Neural crest cell (in vitro differentiated cells): Measurements from ENCODE around the gene C2CD4A. TPM values are rescaled to one million over a fixed set of nuclear protein-coding genes. Genes with fewer than 3 reads are reported as not detected.
A peak's percentile ranks its signal among the peaks of the same experiment; 100 is the strongest.

Experiments used
- DNase-seq: peaks from one replicate; pipeline ENCODE4 v3.0.0; 2021; ENCODE audit warnings: low read depth, mixed read lengths, low spot score
- H3K27ac Mint-ChIP-seq: one replicate; pipeline ENCODE4 v1.8.0; 2021; ENCODE audit warnings: mild to moderate bottlenecking, mixed read lengths; ENCODE audit not compliant: unreplicated experiment
- H3K27me3 Mint-ChIP-seq: 2 replicates; pipeline ENCODE4 v1.8.0; 2021; ENCODE audit warnings: low read depth, mild to moderate bottlenecking, mixed read lengths
- H3K36me3 Mint-ChIP-seq: 2 replicates; pipeline ENCODE4 v1.8.0; 2021; ENCODE audit warnings: low read depth, mild to moderate bottlenecking, mixed read lengths
- H3K4me1 Mint-ChIP-seq: 2 replicates; pipeline ENCODE4 v1.8.0; 2021; ENCODE audit warnings: mixed read lengths
- H3K4me3 Mint-ChIP-seq: one replicate; pipeline ENCODE4 v1.8.0; 2021; ENCODE audit warnings: mild to moderate bottlenecking, mixed read lengths
- H3K9me3 Mint-ChIP-seq: 2 replicates; pipeline ENCODE4 v1.8.0; 2021; ENCODE audit warnings: mixed read lengths
- CTCF ChIP-seq: fragments of 200-600 bp; sonication (generic); conservative IDR thresholded peaks from 2 replicates; pipeline ENCODE4 v1.5.0; 2021; ENCODE audit warnings: antibody characterized with exemption, mild to moderate bottlenecking
- long read RNA-seq: library from polyadenylated mRNA; unstranded; transcript quantifications from one replicate; pipeline ENCODE4 v2.0.0, GENCODE V29; 2020
- total RNA-seq: library from RNA; stranded (reverse); gene quantifications from 2 replicates; pipeline ENCODE4 v1.2.1, GENCODE V29; 2021

C2CD4A gene
- total RNA-seq: not detected in 2 replicates
- long read RNA-seq: 0 reads

DNA sequence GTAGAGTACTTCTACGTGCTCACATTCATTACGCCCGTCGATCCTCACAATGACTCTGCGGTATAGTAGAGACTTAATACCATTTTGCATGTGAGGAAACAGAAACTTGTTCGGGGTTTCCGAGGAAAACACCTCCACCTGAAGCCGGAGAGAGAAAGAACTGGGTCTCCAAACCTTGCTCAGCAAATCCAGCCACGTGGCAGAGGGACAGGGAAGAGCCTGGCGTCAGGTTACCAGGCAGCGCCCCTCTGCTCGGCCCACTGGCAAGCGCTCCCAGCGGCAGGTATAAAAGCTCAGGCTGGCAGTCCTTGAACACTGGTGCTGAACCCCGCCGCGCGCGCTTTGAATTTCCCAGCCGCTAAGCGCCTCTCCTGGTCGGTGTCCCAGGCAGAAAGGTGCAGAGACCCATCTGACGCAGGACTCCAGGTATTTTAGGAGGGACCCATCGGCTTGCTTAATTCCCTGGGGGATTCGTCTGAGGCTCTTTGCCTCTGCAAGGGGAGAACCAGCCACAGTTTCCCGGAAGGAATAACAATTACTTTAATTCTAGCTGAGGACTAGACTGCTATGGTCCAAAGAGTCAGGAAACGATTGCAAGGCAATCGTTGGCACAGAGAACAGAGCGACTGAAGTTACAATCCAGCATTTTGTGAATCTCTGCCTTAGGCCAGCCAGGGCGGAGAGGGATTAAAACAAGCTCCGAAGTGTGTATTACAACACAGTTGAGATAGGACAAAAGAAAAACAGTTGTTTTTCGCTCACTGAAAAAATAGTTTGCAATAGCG is at the start of gene C2CD4A:
C2CD4A (plus strand) TSS at position 315 of the 785 bp plus-strand sequence. CDS start 637 bp downstream, outside the sequence.
- no peaks in the 10 kb centered on the region for H3K36me3 Mint-ChIP-seq
- no peak within 1 kb of the TSS for H3K27ac Mint-ChIP-seq
- no peaks in the 10 kb centered on the region for H3K9me3 Mint-ChIP-seq
- no peak for TF ChIP-seq CTCF
- peak; percentile 23 for DNase-seq
- peaks cover 9% of the 10 kb centered on the region for H3K4me1 Mint-ChIP-seq
- peaks cover 78% of the 10 kb centered on the region for H3K27me3 Mint-ChIP-seq
- H3K4me3 Mint-ChIP-seq: peak within 1 kb of the TSS; percentile 76

DNA sequence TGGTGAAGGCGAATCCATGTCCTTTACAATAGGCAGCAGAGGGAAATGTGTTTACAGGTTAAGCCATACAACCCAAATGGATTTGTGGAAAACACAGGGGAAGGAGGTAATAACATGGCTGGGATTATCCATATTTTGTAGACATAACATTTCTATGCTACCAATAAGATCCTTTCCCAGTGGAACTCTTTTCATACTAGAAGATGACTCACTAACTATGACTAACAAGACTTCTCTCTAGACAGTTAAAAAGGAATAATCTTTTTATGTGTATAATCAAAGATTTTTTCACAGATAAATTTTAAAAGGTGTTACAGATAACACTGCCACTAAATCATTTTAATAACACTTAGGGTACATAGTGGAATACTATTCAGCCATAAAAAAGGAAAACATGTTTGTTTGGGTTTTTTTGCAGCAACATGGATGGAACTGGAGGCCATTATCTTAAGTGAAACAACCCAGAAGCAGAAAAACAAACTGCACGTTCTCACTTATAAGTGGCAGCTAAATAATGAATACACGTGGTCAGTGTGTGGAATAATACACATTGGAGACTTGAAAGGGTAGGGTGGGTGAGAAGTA is 46.1 kb upstream of the C2CD4A start:
- TF ChIP-seq CTCF: no peak
- H3K9me3 Mint-ChIP-seq: peaks cover 10% of the 10 kb centered on the region
- H3K27ac Mint-ChIP-seq: no peak overlapping the region
- no peaks in the 10 kb centered on the region for H3K4me1 Mint-ChIP-seq
- DNase-seq: no peak
- H3K4me3 Mint-ChIP-seq: no peak overlapping the region
- H3K27me3 Mint-ChIP-seq: no peaks in the 10 kb centered on the region
- H3K36me3 Mint-ChIP-seq: peaks cover 39% of the 10 kb centered on the region

GRCh38 chr15:62021991-62022600 is 44.7 kb upstream of the C2CD4A start:
- no peak overlapping the region for H3K27ac Mint-ChIP-seq
- peak; percentile 60 for TF ChIP-seq CTCF
- peaks cover 27% of the 10 kb centered on the region for H3K36me3 Mint-ChIP-seq
- no peak overlapping the region for H3K4me3 Mint-ChIP-seq
- H3K27me3 Mint-ChIP-seq: no peaks in the 10 kb centered on the region
- no peak for DNase-seq
- H3K9me3 Mint-ChIP-seq: peaks cover 6% of the 10 kb centered on the region
- no peaks in the 10 kb centered on the region for H3K4me1 Mint-ChIP-seq

DNA sequence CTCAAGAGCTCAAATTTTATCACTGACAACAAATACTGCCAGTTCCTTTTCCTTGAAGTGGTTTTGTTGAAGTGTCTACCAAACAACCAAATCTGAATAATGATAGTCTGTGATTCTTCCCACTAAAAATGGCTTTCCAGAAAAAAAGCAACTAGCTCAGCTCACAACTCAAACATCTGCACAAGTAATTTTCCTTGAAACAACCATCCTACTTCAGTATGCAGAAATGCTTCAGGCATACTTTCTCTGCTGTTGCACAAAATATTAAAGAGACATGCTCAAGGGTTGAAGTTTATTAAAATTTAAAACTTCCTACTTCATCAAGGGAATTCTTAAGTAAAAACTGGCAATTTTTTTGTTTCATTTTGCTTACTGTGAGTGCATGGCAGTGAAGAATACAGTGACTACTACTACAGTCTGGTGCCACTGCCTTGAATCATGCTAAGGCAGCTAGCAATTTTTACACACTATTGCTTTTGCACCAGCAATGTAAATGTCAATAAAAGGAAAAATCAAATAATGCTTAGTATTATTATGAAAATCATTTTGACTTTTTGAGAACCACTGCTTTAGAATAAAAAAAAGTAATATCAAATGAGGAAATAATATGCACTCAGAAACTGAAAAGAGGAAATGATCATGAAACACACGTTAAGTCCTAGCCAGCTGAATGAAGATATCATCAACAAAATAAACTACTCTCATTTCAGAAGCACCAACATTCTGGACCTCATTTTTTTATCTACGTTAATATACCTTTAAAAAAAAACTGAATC is 40.1 kb upstream of the C2CD4A start:
- no peak for DNase-seq
- Mint-ChIP-seq H3K4me1 (no peaks in the 10 kb centered on the region), H3K36me3 (peaks cover 6% of the 10 kb centered on the region), H3K4me3 (no peak overlapping the region), H3K27ac (no peak overlapping the region), H3K27me3 (no peaks in the 10 kb centered on the region), H3K9me3 (no peaks in the 10 kb centered on the region)
- no peak for TF ChIP-seq CTCF

- Mint-ChIP-seq H3K27ac (no peak overlapping the region), H3K27me3 (no peaks in the 10 kb centered on the region), H3K4me1 (no peaks in the 10 kb centered on the region), H3K36me3 (peaks cover 2% of the 10 kb centered on the region), H3K9me3 (no peaks in the 10 kb centered on the region), H3K4me3 (no peak overlapping the region)
- no peak for DNase-seq
- TF ChIP-seq CTCF: no peak
Measured at GRCh38 chr15:62027263-62027565, 39.6 kb upstream of the C2CD4A start.
